ENCODE data around the gene LVRN. TPM values are rescaled to one million over a fixed set of nuclear protein-coding genes. Genes with fewer than 3 reads are reported as not detected.

The LVRN gene
- total and polyA plus RNA-seq, 2 of the 4 experiments (the other 2 are of a cell fraction), result 0.10 to 0.18 TPM

GRCh38 chr5:116038817-116039216 is 76.5 kb downstream of the LVRN start:
- Histone ChIP-seq H3K9ac (ENCODE audit: low read depth, low read length) (no peak overlapping the region), H3K27me3 (ENCODE audit: control insufficient read depth, insufficient read depth, low read length) (peaks cover 9% of the 10 kb centered on the region; the same call in 1 of the 2 replicates), H3K56ac (ENCODE audit: extremely low read depth, insufficient read depth, low read length) (no peak overlapping the region), H4K8ac (ENCODE audit: low read depth in 2 of 2, low read length in 2 of 2) (no peak overlapping the region), H2BK120ac (ENCODE audit: low read depth, low read length) (no peak overlapping the region), H2BK5ac (ENCODE audit: low read depth, low read length, poor library complexity, severe bottlenecking) (no peak overlapping the region), H3K4me1 (ENCODE audit: control insufficient read depth, insufficient read depth, low read length) (no peaks in the 10 kb centered on the region), H4K5ac (ENCODE audit: low read depth, low read length) (no peak overlapping the region), H3K79me1 (ENCODE audit: low read depth in 1 of 2, low read length in 2 of 2) (no peaks in the 10 kb centered on the region), H3K18ac (ENCODE audit: low read depth, low read length) (no peak overlapping the region), H3K27ac (ENCODE audit: insufficient read depth, low read length) (no peak overlapping the region), H3K4me3 (ENCODE audit: insufficient read depth, low read depth, low read length) (no peak overlapping the region), H2AK5ac (ENCODE audit: low read depth, low read length) (no peak overlapping the region), H2BK15ac (ENCODE audit: low read depth, low read length) (no peak overlapping the region), H3K14ac (replicated peaks; ENCODE audit: low read depth, low read length) (no peak overlapping the region), H4K91ac (ENCODE audit: insufficient read depth, low read depth, low read length) (no peak overlapping the region), H3K4me2 (ENCODE audit: low read depth, low read length) (no peak overlapping the region), H2AFZ (replicated peaks; ENCODE audit: low read length, poor library complexity) (no peak overlapping the region), H3K4ac (ENCODE audit: low read depth, low read length) (no peak overlapping the region), H3K36me3 (ENCODE audit: control insufficient read depth, insufficient read depth, low read length) (no peaks in the 10 kb centered on the region), H3K9me3 (ENCODE audit: control insufficient read depth, insufficient read depth, low read length) (no peaks in the 10 kb centered on the region), H3K23ac (ENCODE audit: low read depth, low read length) (no peak overlapping the region), H2BK20ac (ENCODE audit: low read depth, low read length) (no peak overlapping the region), H3K9me1 (ENCODE audit: insufficient read depth, low read length) (no peaks in the 10 kb centered on the region), H4K20me1 (ENCODE audit: insufficient read depth, low read length) (no peaks in the 10 kb centered on the region), H2AK9ac (replicated peaks; ENCODE audit: low read depth, low read length, poor library complexity) (no peak overlapping the region)
- in situ Hi-C loops (cut with MboI; ENCODE audit: low sequenced_read_pairs), result no loop called here
- dilution Hi-C loops (cut with HindIII; ENCODE audit: low sequenced_read_pairs, unreplicated experiment), result no loop called here
- ChIA-PET POLR2A (ENCODE audit: unreplicated experiment) (no interaction called here), CTCF (interaction anchor here (0.6 kb wide), 1 partner anchor 77 kb away, joined by 3 read pairs; the partner anchor contains the start of gene LVRN)
- no peak for TF ChIP-seq RFX5 (IDR thresholded peaks at IDR 0.05; ENCODE audit: low read depth, low read length)
- TF ChIP-seq BHLHE40 (IDR thresholded peaks at IDR 0.05; ENCODE audit: low read depth, low read length), result no peak
- no peak for TF ChIP-seq RAD21 (IDR thresholded peaks at IDR 0.05; ENCODE audit: low read length)
- no TSS peak for BruUV-seq (replicated peaks)
- DNase-seq (no peak), ATAC-seq (ENCODE audit: low read depth) (no peak)
- no CpG with 5 or more reads among the region's 3 CpGs for WGBS, 2 experiments (ENCODE audit: extremely low coverage in 2 of 2, insufficient read length in 1 of 2)
- intact Hi-C loops (cut with micrococcal nuclease), result no loop called here
